CD1c-positive myeloid dendritic cell (primary cell): Measurements from ENCODE around the gene MIDN.

ENCODE experiments used
- DNase-seq: peaks from one replicate; pipeline ENCODE4 v3.0.0-alpha.2; 2016; ENCODE audit errors: extremely low spot score

The MIDN gene

DNA sequence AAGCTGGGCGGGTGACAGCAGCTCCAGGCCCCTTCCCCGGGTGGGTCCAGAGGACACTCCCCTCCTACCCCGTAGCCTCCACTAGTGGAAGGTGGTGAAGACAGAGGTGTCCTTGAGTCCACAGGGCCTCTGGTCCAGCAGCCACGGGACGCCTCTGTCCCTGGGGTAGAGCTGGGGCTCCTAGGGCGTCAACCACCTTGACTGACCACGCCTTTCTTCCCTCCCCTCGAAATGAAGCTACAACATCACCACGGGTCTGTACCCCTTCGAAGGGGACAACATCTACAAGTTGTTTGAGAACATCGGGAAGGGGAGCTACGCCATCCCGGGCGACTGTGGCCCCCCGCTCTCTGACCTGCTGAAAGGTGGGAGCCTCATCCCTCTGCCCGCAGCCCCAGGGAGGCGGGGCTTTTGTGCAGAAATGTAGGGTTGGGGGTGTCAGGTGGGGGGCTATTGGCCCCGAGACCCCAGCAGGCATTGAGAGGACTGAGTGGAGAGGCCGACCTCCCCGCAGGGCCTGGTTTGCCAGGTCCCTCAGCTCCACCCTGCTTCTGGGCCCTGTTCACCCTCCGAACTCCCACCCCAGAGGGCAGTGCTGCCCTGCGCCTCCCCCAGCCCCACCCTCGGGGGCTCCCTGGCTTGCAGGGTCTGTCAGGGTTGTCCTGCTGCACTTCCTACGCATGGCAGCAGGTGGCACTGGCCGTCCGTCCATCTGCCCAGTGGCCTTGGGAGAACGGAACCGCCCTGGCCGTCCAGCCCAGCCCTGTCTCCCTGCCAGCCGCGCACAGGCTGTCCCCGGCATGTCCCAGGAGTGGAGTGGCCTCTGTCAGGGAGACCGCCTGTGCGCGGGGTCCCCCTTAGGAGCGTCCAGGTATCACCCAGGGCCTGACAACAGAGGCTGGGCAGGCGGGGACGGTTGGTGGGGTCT, 27.1 kb upstream of the MIDN start:
- DNase-seq: peak; percentile 47

GRCh38 chr19:1221904-1222255, 26.5 kb upstream of the MIDN start:
- no peak for DNase-seq

DNA sequence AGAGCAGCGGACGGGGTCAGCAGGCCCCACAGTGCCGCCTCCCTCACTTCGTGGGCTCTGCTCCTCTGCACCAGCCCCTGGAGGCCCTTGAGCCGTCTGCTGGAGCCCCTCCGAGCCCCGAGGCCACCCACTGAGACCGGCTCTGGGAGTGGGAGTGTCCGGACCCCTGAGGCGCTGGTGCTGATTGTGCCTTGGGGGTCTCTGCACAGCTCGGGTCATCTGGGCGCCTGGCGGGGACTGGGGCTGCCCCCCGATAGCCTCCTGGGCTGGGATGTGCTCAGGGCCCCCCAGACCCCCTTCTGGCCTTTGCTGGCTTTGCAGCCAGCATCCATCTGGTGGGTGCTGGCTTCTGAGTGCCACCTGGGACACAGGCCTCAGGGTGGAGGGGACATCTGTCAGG, 26.0 kb upstream of the MIDN start:
- no peak for DNase-seq

GRCh38 chr19:1223018-1223855, 25.1 kb upstream of the MIDN start:
- no peak for DNase-seq

DNA sequence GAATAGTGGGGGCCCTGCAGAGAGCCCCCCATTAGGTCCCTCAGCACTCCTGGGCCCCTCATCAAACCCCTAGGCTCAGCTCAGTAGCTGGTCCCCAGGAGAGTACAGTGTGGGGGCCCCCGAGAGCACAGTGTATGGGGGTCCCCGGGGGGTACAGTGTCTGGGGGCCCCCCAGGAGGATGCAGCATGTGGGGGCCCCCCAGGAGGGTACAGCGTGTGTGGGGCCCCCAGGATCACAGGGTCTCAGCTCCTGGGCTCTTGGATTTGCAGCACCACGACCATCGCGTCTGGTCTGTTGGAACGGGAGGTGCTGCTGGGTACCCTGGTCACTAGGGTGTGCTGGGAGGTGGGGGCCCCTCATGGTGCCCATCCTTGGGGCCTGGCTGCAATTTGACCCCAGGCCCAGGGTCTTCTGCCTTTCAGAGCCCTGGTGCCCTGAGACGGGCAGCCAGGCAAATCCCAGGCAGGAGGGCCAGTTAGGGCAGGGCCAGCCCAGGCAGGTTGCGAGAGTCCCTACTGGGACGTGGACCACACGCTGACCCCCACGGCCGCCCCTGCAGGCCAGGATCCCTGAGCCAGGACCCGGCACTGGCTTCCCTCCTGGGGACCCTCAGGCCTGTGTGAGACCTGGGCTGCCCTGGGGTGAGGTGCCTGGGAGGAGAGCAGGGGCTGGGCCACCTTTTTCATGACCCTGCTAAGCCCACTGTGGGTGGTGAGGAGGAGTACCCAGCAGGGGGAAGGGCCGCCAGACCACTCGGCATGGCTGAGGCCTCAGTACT, 24.1 kb upstream of the MIDN start:
- no peak for DNase-seq

DNA sequence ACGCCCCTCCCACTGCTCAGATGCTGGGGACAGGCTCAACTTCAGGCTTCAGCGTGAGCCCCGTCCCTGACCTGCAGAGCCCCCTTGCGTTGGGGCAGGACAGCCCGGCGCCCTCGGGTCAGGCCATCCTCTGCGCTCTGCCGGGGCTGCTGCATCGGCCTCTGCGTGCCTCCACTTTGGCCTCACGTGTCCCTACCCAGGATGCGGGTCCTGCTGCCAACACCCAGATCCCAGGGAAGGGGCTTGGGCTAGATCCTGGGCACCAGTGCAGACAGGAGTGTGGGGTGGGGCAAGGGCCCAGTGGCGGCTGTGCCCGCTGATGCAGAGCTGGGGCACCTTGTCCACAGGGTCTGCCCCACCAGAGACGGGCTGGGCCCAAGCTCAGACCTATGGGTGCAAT, 23.5 kb upstream of the MIDN start:
- no peak for DNase-seq

DNA sequence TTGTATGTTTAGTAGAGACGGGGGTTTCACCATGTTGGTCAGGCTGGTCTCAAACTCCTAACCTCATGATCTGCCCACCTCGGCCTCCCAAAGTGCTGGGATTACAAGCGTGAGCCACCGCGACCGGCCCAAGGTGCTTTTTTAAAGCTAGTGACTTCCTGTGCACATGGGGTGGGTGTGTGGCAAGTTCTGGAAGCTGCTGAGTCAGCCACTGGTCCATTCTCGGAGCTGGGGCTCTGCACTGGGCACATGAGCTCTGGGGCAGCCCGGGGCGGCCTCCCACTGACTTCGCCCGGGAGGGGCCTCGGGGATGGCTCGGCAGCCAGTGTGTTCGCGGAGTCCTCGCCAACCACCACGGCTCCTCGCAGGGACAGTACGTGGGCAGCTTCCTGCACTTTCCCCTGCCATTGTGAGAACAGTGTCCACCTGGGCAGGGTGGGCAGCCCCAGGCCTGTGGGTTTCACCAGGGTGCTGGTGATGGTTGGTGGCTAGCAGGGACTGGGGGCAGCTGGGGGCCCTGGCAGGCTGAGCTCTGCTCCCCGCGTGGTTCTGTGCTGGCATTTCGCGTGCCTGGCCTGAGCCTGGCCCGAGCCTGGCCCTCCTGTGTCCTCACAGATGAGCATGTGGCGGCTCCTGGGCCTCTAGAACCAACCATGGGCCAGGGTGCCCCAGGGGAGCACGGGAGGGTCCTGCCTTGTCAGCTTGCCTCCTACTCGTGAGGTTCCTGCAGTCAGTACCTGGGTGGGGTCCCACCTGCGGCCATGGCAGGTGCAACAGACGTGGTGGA, 22.8 kb upstream of the MIDN start:
- DNase-seq: peak; percentile 46

DNA sequence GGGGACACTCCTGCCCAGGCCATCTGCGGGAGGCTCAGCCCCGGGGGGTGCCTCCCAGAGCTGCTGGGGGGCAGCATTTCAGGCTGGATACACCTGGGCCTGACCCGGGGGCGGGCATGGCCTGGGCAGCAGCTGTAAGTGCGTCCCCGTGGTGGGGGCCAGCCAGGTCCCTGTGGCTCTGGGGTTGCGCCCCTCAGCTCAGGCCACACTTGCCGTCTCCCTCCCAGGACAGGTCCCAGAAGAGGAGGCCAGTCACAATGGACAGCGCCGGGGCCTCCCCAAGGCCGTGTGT, 22.2 kb upstream of the MIDN start:
- no peak for DNase-seq

DNA sequence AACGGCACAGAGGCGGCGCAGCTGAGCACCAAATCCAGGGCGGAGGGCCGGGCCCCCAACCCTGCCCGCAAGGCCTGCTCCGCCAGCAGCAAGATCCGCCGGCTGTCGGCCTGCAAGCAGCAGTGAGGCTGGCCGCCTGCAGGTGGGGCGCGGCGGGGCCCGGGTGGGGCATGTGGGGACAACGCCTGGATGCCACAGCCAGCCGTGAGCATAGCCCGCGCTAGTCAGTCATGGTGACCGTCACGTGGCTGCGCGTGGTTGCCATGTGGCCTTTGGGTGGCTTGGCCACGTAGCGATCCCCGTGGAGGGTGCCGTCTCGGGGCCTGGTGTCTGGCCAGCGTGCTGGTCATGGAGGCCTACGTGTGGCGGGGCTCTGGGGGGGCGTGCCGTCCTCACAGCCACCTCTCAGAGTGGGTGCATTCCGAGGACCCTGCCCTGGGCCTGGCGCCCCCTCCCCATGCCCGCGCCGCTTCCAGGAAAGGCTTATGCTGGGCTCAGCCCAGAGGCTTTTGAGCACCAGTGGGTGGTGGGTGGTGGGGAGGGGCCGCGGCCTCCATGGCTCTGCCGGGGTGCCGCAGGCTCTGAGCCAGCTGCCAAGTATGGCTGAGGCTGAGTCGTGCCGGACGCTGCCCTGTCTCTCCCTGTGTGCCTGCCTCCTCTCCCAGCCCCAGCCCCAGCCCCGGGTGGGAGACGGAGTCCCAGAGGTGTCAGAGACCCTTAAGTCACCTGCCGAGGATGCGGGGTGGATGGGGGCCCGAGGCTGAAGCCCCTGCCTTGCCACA, 21.7 kb upstream of the MIDN start:
- no peak for DNase-seq

- no peak for DNase-seq
Observed at GRCh38 chr19:1227304-1228054, 20.9 kb upstream of the MIDN start.

GRCh38 chr19:1228161-1228957, 20.0 kb upstream of the MIDN start:
- DNase-seq: no peak

DNA sequence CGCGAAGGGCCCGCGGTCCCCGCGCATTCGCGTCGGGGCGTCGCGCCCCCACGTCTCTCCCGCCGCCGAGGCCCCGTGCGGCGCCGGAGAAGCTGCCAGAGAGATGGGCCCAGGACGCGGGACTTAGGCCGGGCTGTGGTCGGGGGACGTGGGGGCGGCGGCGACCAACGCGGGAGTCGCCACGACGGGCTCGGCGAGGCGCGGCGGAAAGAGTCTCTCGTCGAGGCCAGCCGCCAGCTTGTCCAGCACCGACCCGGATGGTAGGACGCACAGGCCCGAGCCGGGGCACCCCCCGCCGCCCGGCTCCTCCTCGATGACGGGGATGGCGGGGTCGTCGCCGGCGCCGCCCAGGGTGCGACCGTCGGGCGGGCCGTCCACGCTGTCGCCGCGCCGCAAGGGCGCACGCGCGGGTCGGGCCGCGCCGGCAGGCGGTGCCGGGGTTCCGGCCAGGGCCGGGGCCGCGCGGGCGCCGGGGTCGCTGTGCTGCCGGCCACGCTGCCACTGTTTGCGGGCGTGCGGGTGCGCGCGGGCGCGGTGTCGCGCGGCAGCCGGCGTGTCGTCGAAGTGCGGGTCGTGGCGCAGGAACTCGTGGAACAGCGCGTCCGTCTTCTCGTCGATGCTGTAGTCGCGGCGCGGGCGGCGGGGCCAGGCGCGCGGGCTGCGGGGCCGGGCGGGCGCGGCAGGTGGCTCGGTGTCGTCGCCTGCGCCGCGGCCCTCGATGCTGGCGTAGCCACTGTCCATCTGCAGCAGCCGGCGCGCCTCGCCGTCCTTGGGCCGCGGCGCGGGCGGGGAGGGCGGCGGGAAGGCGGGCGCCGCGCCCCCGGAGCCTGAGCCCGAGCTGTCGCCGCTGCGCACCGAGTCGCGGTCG, 19.1 kb upstream of the MIDN start:
- no peak for DNase-seq

- DNase-seq: no peak
Observed at GRCh38 chr19:1229924-1230782, 18.2 kb upstream of the MIDN start.

DNA sequence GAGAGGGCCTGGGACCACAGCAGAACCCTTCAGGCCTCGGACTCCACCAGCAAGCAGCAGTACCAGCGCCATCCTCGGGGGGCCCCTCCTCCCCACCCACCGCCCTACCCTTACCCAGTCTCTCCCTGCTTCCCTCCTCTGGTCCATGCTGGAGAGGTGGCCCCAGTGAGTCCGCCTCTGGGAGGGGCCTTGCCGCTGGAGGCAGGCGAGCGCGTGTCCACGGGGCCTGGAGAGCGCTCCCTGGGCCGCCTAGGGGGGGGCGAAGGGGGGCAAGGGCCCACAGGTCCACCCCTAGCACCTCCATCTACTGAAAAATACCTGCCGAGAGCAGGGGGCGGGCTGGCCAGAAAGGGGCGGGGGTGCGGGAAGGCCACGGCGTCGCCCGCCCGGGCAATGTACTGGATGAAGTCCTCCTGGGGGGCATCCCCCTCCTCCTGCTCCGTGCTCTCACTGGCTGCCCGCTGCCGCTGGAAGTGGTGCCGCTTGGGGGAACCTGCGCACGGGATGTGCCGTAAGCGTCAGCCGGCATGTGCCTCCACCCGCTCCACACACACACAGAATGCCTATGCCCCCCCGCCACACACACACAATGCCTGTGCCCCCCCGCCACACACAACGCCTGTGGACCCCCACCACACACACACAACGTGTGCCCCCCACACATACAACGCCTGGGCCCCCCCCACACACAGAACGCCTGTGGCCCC, 17.4 kb upstream of the MIDN start:
- no peak for DNase-seq

GRCh38 chr19:1231729-1232637, 16.4 kb upstream of the MIDN start:
- no peak for DNase-seq

GRCh38 chr19:1232652-1233072, 15.7 kb upstream of the MIDN start:
- peak; percentile 52 for DNase-seq
